A673 (cell line): ENCODE measurements around the gene RNF41. TPM values are rescaled to one million over a fixed set of nuclear protein-coding genes. Genes with fewer than 3 reads are reported as not detected.

ENCODE experiments used
- BruUV-seq: library from RNA; stranded (reverse); fragments of 400-500 nt; replicated peaks from 2 replicates; lab custom pipeline; 2021; lab: Mats Ljungman, UMichigan
- CTCF ChIA-PET: fragments of 300-600 bp; sonication (Branson Sonifier 250); formaldehyde crosslinking; loops from one replicate; lab custom pipeline; 2022; ENCODE audit warnings: antibody characterized with exemption; lab: Charles Lee
- POLR2A ChIA-PET: fragments of 300-600 bp; sonication (Branson Sonifier 250); formaldehyde crosslinking; loops from one replicate; lab custom pipeline; 2022; ENCODE audit warnings: antibody characterized with exemption; ENCODE audit not compliant: low non-redundant PET; lab: Charles Lee
- DNase-seq: peaks from one replicate; pipeline ENCODE4 v3.0.0-alpha.2; 2015; ENCODE audit warnings: low spot score
- H3K27ac ChIP-seq: fragments of 200-600 bp; sonication (generic); 2 replicates; pipeline ENCODE4 v1.5.1; 2016; ENCODE audit warnings: mixed run types, low read depth, mild to moderate bottlenecking, mixed read lengths, antibody characterized with exemption, low read length; ENCODE audit not compliant: poor library complexity, severe bottlenecking
- H3K27me3 ChIP-seq: fragments of 200-600 bp; sonication (generic); replicated peaks from 2 replicates; pipeline ENCODE4 v1.6.1; 2017; ENCODE audit warnings: mixed run types, low read depth, mild to moderate bottlenecking, mixed read lengths, antibody characterized with exemption, low read length; ENCODE audit not compliant: insufficient read depth, poor library complexity
- H3K36me3 ChIP-seq: fragments of 200-600 bp; sonication (generic); 2 replicates; pipeline ENCODE4 v1.6.1; 2016; ENCODE audit warnings: mixed run types, mild to moderate bottlenecking, mixed read lengths, antibody characterized with exemption, low read length; ENCODE audit not compliant: insufficient read depth, poor library complexity, severe bottlenecking
- H3K4me1 ChIP-seq: fragments of 200-600 bp; sonication (generic); 2 replicates; pipeline ENCODE4 v1.6.1; 2017; ENCODE audit warnings: mixed run types, mild to moderate bottlenecking, mixed read lengths, antibody characterized with exemption, low read length; ENCODE audit not compliant: insufficient read depth, poor library complexity, severe bottlenecking
- H3K4me3 ChIP-seq: fragments of 200-600 bp; sonication (generic); 2 replicates; pipeline ENCODE4 v1.5.1; 2016; ENCODE audit warnings: low read depth, mixed run types, mild to moderate bottlenecking, mixed read lengths, low read length; ENCODE audit not compliant: poor library complexity, severe bottlenecking
- H3K9me3 ChIP-seq: fragments of 200-600 bp; sonication (generic); 2 replicates; pipeline ENCODE4 v1.6.1; 2016; ENCODE audit warnings: mixed run types, low read depth, mild to moderate bottlenecking, mixed read lengths, antibody characterized with exemption, low read length; ENCODE audit not compliant: poor library complexity, severe bottlenecking
- EZH2 ChIP-seq: fragments of 200-600 bp; sonication (generic); IDR thresholded peaks from 2 replicates; pipeline ENCODE4 v1.6.1; 2017; ENCODE audit warnings: borderline replicate concordance, low read depth, mild to moderate bottlenecking, mixed read lengths, antibody characterized with exemption, low read length; ENCODE audit not compliant: poor library complexity, severe bottlenecking
- intact Hi-C: fragments of 100-400 bp; cut with micrococcal nuclease; formaldehyde crosslinking; loops from one replicate; pipeline ENCODE4 v1.10.0; 2022; ENCODE audit not compliant: unreplicated experiment
- total RNA-seq: library from RNA; stranded (reverse); gene quantifications from 2 replicates; pipeline ENCODE4 v1.2.3, GENCODE V29; 2021
- TF ChIP-seq, protein P1 (sequence below): fragments of 300-800, 200-600 bp; sonication (generic); conservative IDR thresholded peaks from 2 replicates; pipeline ENCODE4 v1.5.1; 2017; ENCODE audit warnings: low read depth, mild to moderate bottlenecking, antibody characterized with exemption, low read length, moderate library complexity, mixed read lengths

Gene RNF41
- total RNA-seq, 1 experiment from 2014 or later, result 48.1 TPM

DNA sequence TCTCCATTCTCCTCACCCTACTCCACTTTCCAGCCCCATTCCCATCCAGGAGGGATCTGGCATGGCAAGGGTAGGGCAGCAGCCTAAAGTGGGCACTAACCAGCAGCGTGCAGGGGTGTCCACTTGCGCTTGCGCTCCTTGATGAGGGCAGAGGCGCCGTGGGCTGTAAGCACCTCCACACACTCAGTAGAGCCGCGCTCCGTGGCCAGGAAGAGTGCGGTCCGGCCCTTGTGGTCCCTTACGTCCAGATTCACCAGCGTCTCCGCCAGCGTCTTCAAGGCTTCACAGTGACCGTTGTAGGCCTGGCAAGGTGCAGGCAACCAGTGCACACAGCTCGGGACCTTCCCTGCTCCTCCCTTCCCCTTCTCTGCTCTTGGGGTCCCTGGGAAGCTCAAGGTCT is 26.2 kb upstream of the RNF41 start:
- Histone ChIP-seq H3K9me3 (no peaks in the 10 kb centered on the region), H3K4me1 (no peaks in the 10 kb centered on the region), H3K27me3 (no peaks in the 10 kb centered on the region), H3K4me3 (no peak overlapping the region), H3K36me3 (peaks cover 79% of the 10 kb centered on the region), H3K27ac (no peak overlapping the region)
- POLR2A ChIA-PET, result no interaction called here
- DNase-seq, result no peak
- intact Hi-C loops, result no loop called here
- CTCF ChIA-PET, result interaction anchor here (0.6 kb wide), 1 partner anchor 48 kb away, joined by 3 read pairs; no protein-coding TSS in a partner anchor
- TF ChIP-seq EZH2, result no peak
- TF ChIP-seq, protein P1, sequence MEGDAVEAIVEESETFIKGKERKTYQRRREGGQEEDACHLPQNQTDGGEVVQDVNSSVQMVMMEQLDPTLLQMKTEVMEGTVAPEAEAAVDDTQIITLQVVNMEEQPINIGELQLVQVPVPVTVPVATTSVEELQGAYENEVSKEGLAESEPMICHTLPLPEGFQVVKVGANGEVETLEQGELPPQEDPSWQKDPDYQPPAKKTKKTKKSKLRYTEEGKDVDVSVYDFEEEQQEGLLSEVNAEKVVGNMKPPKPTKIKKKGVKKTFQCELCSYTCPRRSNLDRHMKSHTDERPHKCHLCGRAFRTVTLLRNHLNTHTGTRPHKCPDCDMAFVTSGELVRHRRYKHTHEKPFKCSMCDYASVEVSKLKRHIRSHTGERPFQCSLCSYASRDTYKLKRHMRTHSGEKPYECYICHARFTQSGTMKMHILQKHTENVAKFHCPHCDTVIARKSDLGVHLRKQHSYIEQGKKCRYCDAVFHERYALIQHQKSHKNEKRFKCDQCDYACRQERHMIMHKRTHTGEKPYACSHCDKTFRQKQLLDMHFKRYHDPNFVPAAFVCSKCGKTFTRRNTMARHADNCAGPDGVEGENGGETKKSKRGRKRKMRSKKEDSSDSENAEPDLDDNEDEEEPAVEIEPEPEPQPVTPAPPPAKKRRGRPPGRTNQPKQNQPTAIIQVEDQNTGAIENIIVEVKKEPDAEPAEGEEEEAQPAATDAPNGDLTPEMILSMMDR, result no peak
- no TSS peak for BruUV-seq

DNA sequence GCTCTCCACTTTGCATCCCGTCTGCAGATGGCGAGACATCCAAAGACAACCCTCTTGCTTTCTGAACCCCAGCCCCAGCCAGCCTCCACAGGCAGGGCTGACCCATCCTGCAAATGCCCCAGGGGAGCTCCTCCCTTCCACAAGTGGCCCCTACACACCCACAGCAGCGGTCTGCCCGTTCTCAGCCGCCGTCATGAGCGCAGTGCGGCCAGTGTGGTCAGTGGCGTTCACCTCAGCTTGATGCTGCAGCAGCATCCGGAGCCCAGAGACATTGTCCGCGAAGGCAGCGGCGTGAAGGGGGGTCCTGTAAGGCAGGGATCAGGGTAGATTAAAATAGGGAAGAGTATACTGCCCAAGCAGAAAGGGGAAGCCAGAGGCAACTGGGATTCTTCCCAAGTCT is 22.8 kb upstream of the RNF41 start:
- Histone ChIP-seq H3K9me3 (no peaks in the 10 kb centered on the region), H3K27me3 (no peaks in the 10 kb centered on the region), H3K4me1 (no peaks in the 10 kb centered on the region), H3K27ac (no peak overlapping the region), H3K4me3 (no peak overlapping the region), H3K36me3 (peaks cover 80% of the 10 kb centered on the region)
- no peak for DNase-seq
- POLR2A ChIA-PET, result no interaction called here
- no TSS peak for BruUV-seq
- CTCF ChIA-PET, result no interaction called here
- TF ChIP-seq, protein P1, result no peak
- no peak for TF ChIP-seq EZH2
- intact Hi-C loops, result no loop called here

DNA sequence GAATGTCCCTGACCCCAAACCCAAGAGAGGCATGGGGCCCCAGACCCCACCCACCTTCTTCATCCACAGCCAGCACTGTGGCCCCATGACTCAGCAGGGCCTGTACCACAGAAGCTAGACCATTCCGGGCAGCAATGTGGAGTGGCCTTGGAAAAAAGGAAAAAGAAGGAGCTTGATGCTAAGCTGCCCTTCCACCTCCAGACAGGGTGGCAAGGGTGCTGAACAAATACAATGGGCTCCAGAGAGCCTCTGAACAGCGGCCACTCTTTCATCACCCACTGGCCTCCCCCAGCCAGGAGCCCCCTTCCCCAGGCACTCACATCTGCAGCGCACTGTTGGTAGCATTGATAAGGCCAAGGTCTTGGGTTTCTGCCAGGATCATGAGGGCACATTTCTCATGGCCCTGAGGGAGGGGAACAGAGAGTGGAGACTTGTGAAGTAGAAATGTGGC is 22.0 kb upstream of the RNF41 start:
- Histone ChIP-seq H3K4me3 (no peak overlapping the region), H3K9me3 (no peaks in the 10 kb centered on the region), H3K36me3 (peaks cover 76% of the 10 kb centered on the region), H3K4me1 (no peaks in the 10 kb centered on the region), H3K27ac (no peak overlapping the region), H3K27me3 (no peaks in the 10 kb centered on the region)
- no peak for DNase-seq
- ChIA-PET POLR2A (no interaction called here), CTCF (interaction anchor here (0.6 kb wide), 1 partner anchor 10 kb away, joined by 9 read pairs; no protein-coding TSS in a partner anchor)
- BruUV-seq, result no TSS peak
- TF ChIP-seq EZH2, result no peak
- TF ChIP-seq, protein P1, result no peak
- intact Hi-C loops, result no loop called here
